Fibroblast of lung (primary cell): ENCODE measurements around the gene ADARB1. TPM values are rescaled to one million over a fixed set of nuclear protein-coding genes. Genes with fewer than 3 reads are reported as not detected.
A peak's percentile ranks its signal among the peaks of the same experiment; 100 is the strongest.

ENCODE experiments used
- DNase-seq, 2 donors: peaks; one replicate each; pipeline versions ENCODE4 v3.0.0 to v3.0.0-alpha.2; 2010; ENCODE audit warnings: low read depth in 2 of 2
- H2AFZ ChIP-seq: 2 replicates; pipeline ENCODE4 v1.5.1; 2012; ENCODE audit warnings: low read length, control low read depth, inconsistent platforms
- H3K27ac ChIP-seq: 2 replicates; pipeline ENCODE4 v1.5.1; 2011; ENCODE audit warnings: low read length, control low read depth; ENCODE audit not compliant: insufficient read depth
- H3K27me3 ChIP-seq: 2 replicates; pipeline ENCODE4 v1.5.1; 2011; ENCODE audit warnings: mild to moderate bottlenecking, low read length; ENCODE audit not compliant: control insufficient read depth, insufficient read depth
- H3K36me3 ChIP-seq: 2 replicates; pipeline ENCODE4 v1.5.1; 2011; ENCODE audit warnings: low read length; ENCODE audit not compliant: control insufficient read depth, insufficient read depth
- H3K4me1 ChIP-seq: 2 replicates; pipeline ENCODE4 v1.5.1; 2011; ENCODE audit warnings: low read length; ENCODE audit not compliant: control insufficient read depth, insufficient read depth; ENCODE audit errors: extremely low read depth
- H3K4me2 ChIP-seq: 2 replicates; pipeline ENCODE4 v1.5.1; 2011; ENCODE audit warnings: low read length, control low read depth; ENCODE audit not compliant: insufficient read depth; ENCODE audit errors: extremely low read depth
- H3K4me3 ChIP-seq, 4 experiments: fragments of 200-600 bp in 1 of 4; sonication (generic) in 1 of 4; replicated peaks in 1 of 4; 2 replicates each; pipeline ENCODE4 v1.5.1; 2011 to 2016; ENCODE audit warnings: low read length in 4 of 4, low read depth in 3 of 4, mild to moderate bottlenecking in 3 of 4, control low read depth in 2 of 4, inconsistent platforms in 1 of 4, mixed read lengths in 1 of 4; ENCODE audit not compliant: insufficient read depth in 1 of 4; ENCODE audit errors: control extremely low read depth in 1 of 4
- H3K79me2 ChIP-seq: 2 replicates; pipeline ENCODE4 v1.5.1; 2012; ENCODE audit warnings: mild to moderate bottlenecking, low read length, inconsistent platforms; ENCODE audit not compliant: control insufficient read depth, insufficient read depth
- H3K9ac ChIP-seq: 2 replicates; pipeline ENCODE4 v1.5.1; 2011; ENCODE audit warnings: mild to moderate bottlenecking, low read length, control low read depth; ENCODE audit not compliant: insufficient read depth
- H3K9me3 ChIP-seq: 2 replicates; pipeline ENCODE4 v1.5.1; 2012; ENCODE audit warnings: low read depth, low read length; ENCODE audit not compliant: control insufficient read depth, insufficient read depth
- H4K20me1 ChIP-seq: 2 replicates; pipeline ENCODE4 v1.5.1; 2011; ENCODE audit warnings: low read length; ENCODE audit not compliant: control insufficient read depth, insufficient read depth; ENCODE audit errors: extremely low read depth
- EZH2 ChIP-seq: IDR thresholded peaks from 2 replicates; pipeline ENCODE4 v1.5.1; 2012; ENCODE audit warnings: low read length, control low read depth, mild to moderate bottlenecking; ENCODE audit errors: missing control alignments
- polyA plus RNA-seq, 2 donors: library from polyadenylated mRNA; depleted of rRNA in 1 of 2; stranded (reverse) in 1 of 2; unstranded in 1 of 2; fragments of >200 nt; gene quantifications; 2 replicates each; pipeline ENCODE4 v1.2.1, GENCODE V29; 2011 to 2012; ENCODE audit warnings: missing spikeins in 1 of 2
- total RNA-seq: library from RNA; depleted of rRNA; stranded (reverse); fragments of >200 nt; gene quantifications from 2 replicates; pipeline ENCODE4 v1.2.1, GENCODE V29; 2014
- TF ChIP-seq, protein P1 (sequence below), 2 donors: IDR thresholded peaks in 1 of 2; conservative IDR thresholded peaks in 1 of 2; 1 replicate in 1 of 2; 2 replicates in 1 of 2; pipeline ENCODE4 v1.5.1; 2011 to 2012; ENCODE audit warnings: low read length in 2 of 2, control low read depth in 1 of 2, inconsistent platforms in 1 of 2, low read depth in 1 of 2, mild to moderate bottlenecking in 1 of 2

Gene ADARB1
- total and polyA plus RNA-seq, 2 donors (not counting 1 experiment from before 2014, with no cell fraction given), result 20.2 to 25.3 TPM

DNA sequence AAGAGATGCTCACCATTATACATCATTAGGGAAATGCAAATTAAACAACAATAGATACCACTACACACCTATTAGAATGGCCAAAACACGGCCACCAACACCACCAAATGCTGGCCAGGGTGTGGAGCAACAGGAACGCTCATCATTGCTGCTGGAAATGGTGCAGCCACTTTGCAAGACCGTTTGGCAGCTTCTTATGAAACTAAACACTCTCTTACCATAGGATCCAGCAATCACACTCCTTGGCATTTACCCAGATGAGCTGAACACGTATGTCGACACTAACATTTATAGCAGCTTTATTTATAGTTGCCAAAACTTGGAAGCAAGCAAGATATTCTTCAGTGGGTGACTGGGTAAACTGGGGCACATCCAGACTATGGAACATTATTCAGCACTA is 28.9 kb upstream of the ADARB1 start:
- peaks cover 21% of the 10 kb centered on the region for H3K4me1 ChIP-seq
- no peaks in the 10 kb centered on the region for H3K36me3 ChIP-seq
- TF ChIP-seq, protein P1, sequence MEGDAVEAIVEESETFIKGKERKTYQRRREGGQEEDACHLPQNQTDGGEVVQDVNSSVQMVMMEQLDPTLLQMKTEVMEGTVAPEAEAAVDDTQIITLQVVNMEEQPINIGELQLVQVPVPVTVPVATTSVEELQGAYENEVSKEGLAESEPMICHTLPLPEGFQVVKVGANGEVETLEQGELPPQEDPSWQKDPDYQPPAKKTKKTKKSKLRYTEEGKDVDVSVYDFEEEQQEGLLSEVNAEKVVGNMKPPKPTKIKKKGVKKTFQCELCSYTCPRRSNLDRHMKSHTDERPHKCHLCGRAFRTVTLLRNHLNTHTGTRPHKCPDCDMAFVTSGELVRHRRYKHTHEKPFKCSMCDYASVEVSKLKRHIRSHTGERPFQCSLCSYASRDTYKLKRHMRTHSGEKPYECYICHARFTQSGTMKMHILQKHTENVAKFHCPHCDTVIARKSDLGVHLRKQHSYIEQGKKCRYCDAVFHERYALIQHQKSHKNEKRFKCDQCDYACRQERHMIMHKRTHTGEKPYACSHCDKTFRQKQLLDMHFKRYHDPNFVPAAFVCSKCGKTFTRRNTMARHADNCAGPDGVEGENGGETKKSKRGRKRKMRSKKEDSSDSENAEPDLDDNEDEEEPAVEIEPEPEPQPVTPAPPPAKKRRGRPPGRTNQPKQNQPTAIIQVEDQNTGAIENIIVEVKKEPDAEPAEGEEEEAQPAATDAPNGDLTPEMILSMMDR (conservative IDR thresholded peaks at IDR 0.05 in 1 of 2, IDR thresholded peaks at IDR 0.05 in 1 of 2; ENCODE audit: low read depth in 1 of 2, low read length in 2 of 2), result no peak
- no peak for TF ChIP-seq EZH2
- H3K27me3 ChIP-seq, result peaks cover 3% of the 10 kb centered on the region
- DNase-seq, result peak in 1 of 2 donors; percentile 82
- no peaks in the 10 kb centered on the region for H4K20me1 ChIP-seq
- no peak overlapping the region for H3K27ac ChIP-seq
- no peak overlapping the region for H3K4me2 ChIP-seq
- H3K9ac ChIP-seq, result no peak overlapping the region
- no peaks in the 10 kb centered on the region for H3K9me3 ChIP-seq
- no peak overlapping the region for H3K4me3 ChIP-seq
- no peaks in the 10 kb centered on the region for H3K79me2 ChIP-seq
- no peak overlapping the region for H2AFZ ChIP-seq

DNA sequence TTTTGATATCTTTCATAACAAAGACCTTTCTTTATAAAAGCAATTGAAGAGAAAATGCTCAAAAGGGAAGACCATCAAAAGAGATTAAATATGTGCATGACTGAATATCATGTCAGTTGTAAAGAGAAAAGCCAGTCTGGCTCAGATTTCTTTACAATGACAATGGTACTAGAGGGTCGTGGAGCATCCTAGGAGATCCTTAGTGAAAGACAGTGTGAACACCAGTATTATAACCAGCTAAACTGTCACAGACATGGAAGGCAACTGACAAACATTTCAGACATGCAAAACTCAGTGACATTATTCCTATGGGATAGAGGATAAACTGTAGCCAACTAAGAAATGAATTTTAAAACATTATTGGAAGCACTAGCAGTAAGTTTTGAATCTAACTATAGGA is 27.1 kb upstream of the ADARB1 start:
- H4K20me1 ChIP-seq, result no peaks in the 10 kb centered on the region
- TF ChIP-seq, protein P1 (conservative IDR thresholded peaks at IDR 0.05 in 1 of 2, IDR thresholded peaks at IDR 0.05 in 1 of 2; ENCODE audit: low read depth in 1 of 2, low read length in 2 of 2), result no peak
- TF ChIP-seq EZH2, result no peak
- H3K4me2 ChIP-seq, result no peak overlapping the region

DNA sequence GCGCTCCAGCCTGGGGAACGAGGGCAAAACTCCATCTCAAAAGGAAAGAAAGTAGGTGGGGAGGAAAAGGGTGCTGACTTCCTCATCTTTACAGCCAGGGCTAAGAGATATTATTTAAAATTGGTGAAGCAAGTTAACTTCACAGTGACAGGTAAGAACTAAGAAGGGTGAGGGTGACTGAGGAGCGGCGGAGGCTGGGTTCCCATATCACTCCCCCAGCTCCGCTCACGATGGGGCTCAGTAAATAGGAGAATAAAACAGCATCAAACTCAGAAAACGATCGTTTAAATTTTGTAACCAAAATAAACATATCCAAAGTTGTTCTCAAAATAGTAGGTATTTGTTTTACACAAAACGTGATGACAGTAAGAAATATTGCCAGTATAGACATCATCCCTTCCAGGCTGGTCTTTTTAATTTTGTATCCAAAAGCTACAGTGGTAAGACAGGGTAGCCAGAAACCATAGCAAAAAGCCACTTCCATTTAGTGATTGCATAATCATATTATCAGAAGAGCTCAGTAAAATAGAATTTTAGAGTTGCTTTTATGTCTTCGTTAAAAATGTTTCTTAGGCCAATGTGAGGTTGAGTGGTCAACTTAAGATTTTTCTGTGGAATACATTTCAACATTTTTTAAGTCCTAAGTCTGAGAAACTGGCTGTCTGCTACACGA is 26.2 kb upstream of the ADARB1 start:
- H2AFZ ChIP-seq, result no peak overlapping the region
- no peak overlapping the region for H3K4me2 ChIP-seq
- DNase-seq, result no peak
- H3K4me1 ChIP-seq, result peaks cover 11% of the 10 kb centered on the region
- H4K20me1 ChIP-seq, result no peaks in the 10 kb centered on the region
- H3K27ac ChIP-seq, result no peak overlapping the region
- H3K9ac ChIP-seq, result no peak overlapping the region
- no peaks in the 10 kb centered on the region for H3K79me2 ChIP-seq
- TF ChIP-seq, protein P1 (conservative IDR thresholded peaks at IDR 0.05 in 1 of 2, IDR thresholded peaks at IDR 0.05 in 1 of 2; ENCODE audit: low read depth in 1 of 2, low read length in 2 of 2), result no peak
- no peak for TF ChIP-seq EZH2
- peaks cover 3% of the 10 kb centered on the region for H3K27me3 ChIP-seq
- H3K9me3 ChIP-seq, result no peaks in the 10 kb centered on the region
- H3K4me3 ChIP-seq, result no peak overlapping the region
- H3K36me3 ChIP-seq, result no peaks in the 10 kb centered on the region

More for the DNA sequence above, 27.1 kb upstream of the ADARB1 start:
- Histone ChIP-seq H3K4me1 (peaks cover 11% of the 10 kb centered on the region), H3K4me3 (no peak overlapping the region), H3K9me3 (no peaks in the 10 kb centered on the region), H3K27ac (no peak overlapping the region), H3K27me3 (peaks cover 3% of the 10 kb centered on the region), H3K36me3 (no peaks in the 10 kb centered on the region), H3K9ac (no peak overlapping the region), H3K79me2 (no peaks in the 10 kb centered on the region), H2AFZ (no peak overlapping the region)
- DNase-seq, result no peak
